Renal cortex interstitium (tissue), 11 donors: ENCODE measurements around the gene KMT5B. TPM values are rescaled to one million over a fixed set of nuclear protein-coding genes. Genes with fewer than 3 reads are reported as not detected.

ENCODE experiments used
- DNase-seq, 11 donors: peaks; one replicate each; pipeline ENCODE4 v3.0.0-alpha.2; 2013; ENCODE audit warnings: low read depth in 9 of 11, low spot score in 4 of 11; ENCODE audit errors: extremely low read depth in 1 of 11
- polyA plus RNA-seq, 3 donors: library from polyadenylated mRNA; unstranded; fragments of 120-200 nt; gene quantifications; one replicate each; pipeline ENCODE4 v1.2.1, GENCODE V29; 2013; ENCODE audit not compliant: insufficient read length in 3 of 3

Gene KMT5B
- polyA plus RNA-seq, 3 donors: 71.9 to 83.1 (median 80.5) TPM

- DNase-seq: no peak
Observed at GRCh38 chr11:68135161-68135560, 77.9 kb downstream of the KMT5B start.

DNA sequence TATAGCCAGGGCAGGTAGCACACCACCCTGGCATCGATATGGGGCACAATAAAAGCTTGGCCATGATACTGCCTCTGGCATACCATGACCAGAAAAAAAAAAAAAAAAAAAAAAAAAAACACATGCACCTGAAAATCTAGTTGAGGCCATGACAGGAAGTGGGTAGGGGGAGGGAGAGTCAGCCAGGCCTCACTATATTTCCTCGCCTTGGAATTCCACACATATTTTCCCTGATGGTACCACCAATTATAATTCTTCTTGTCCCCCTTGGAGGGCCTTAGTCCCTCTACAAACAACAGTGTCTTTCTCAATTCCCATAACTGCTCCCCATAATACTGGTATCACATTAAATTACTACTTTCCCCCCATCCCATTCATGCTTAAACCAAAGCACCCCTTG is 79.3 kb downstream of the KMT5B start:
- no peak for DNase-seq

DNA sequence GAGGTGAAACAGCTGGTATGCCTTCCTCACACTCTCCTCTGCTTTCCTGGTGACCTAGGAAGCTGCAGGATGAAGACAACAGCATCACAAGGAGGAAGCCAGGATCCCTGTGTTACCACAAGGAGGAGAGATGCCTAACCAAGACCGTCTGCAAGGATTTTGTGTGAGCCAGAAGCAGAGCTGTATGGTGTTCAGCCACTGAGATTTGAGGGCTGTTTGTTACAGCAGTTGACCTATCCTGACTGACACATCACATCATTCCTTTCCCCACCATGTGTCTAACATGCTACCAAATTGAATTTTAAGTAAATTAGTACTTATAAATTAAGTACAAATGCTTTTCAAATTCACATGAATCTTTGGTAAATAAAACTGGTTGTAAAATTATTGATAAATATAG is 83.0 kb downstream of the KMT5B start:
- DNase-seq: no peak

GRCh38 chr11:68128682-68129327 is 84.3 kb downstream of the KMT5B start:
- peak in 1 of 11 donors; percentile 47 for DNase-seq

GRCh38 chr11:68127714-68128681 is 85.1 kb downstream of the KMT5B start:
- peak; percentile 61 to 88 (median 79) for DNase-seq

- DNase-seq: no peak
Observed at GRCh38 chr11:68125164-68125563, 87.9 kb downstream of the KMT5B start.

- DNase-seq: no peak
Observed at GRCh38 chr11:68122936-68123539, 90.1 kb downstream of the KMT5B start.

DNA sequence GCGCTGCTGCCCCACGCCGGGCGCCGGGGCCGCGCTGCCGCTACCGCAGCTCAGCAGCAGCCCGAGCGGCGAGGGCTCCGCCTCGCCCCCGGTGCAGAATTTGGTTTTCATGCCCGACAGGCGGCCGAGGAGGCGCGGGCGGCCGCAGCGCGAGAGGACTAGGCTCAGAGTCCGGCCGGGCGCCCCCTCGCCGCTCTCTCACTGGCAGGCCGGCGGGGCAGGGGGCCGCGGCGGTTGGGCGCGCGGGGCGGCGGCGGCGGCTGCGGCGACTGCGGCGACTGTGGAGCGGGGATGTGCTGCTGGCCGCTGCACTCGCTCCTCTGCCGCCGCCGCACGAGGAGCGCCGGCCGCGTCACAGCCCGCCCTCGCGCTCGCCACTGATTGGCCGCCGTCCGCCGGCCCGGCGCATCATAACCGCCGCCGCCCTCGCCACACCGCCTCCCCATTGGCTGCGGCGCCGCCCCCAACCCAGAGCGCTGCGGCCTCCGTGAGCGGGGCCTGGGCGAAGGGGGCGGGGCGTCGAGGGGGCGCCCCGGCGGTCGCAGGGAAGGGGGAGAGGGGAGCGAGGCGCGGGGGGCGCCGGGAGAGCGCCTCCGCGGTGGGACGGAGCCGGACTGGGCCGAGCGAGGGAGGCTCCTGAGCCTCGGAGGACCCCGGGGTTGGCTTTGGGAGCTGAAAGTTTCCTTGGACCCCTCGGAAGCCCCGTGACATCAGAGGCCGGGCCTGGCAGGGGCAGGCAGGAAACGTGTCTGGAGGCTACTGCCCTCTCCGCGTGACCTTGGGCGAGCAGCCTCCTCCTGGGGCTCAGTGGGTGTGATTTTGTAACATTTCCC is 91.8 kb downstream of the KMT5B start, which contains the start of gene CHKA:
Gene CHKA, minus strand, starts transcription at position 322 of the 833 bp plus-strand sequence. Its CDS starts 211 bp downstream, at position 111.
- peak; percentile 79 to 95 (median 92) for DNase-seq

- peak in 2 of 11 donors; percentile 31 to 33 for DNase-seq
Observed at GRCh38 chr11:68120273-68121066, 92.6 kb downstream of the KMT5B start.

- no peak for DNase-seq
Observed at GRCh38 chr11:68118706-68119448, 94.2 kb downstream of the KMT5B start.

DNA sequence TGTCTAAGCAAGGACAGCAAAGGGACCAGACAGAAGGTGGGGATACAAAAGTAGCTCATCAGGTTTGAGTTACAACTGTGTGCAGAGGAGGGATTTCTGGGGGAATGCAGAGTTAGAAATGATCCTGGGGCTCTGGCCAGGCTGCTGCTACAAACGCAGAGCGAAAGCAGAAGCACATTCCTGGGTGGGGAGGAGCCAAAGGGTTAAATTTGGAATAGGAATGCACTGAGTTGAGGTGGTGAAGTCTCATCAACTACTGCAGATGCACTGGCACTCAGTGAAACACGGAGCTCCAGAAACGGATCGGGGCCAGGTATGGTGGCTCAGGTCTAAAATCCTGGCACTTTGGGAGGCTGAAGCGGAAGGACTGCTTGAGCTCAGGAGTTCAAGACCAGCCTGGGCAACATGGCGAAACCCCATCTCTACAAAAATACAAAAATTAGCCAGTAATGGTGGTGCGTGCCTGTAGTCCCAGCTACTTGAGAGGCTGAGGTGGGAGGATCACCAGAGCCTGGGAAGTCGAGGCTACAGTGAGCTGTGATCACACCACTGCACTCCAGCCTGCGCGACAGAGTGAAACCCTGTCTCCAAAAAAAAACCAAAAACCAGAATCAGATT is 95.1 kb downstream of the KMT5B start:
- no peak for DNase-seq

DNA sequence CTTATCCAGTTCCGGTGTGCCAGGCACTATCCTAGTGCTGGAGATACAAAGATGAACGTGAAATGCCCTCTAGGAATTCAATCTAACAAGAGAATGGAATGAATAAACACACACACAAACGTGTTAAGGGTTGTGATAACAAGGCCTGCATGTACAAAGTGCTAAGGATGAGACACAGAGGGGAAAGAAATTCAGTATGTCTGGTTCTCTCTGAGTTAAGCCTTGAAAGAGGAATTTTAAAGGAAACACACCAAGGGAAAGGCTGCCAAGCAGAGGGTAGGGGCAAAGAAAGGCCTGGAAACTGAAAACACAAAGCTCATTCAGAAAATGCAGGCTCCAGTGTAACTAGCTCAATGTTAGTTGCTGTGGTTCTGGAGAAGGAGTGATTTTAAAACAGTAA is 96.1 kb downstream of the KMT5B start:
- no peak for DNase-seq

- DNase-seq: no peak
Observed at GRCh38 chr11:68116126-68116525, 97.0 kb downstream of the KMT5B start.

GRCh38 chr11:68115285-68115684 is 97.8 kb downstream of the KMT5B start:
- DNase-seq: no peak

GRCh38 chr11:68113986-68114385 is 99.1 kb downstream of the KMT5B start:
- no peak for DNase-seq

DNA sequence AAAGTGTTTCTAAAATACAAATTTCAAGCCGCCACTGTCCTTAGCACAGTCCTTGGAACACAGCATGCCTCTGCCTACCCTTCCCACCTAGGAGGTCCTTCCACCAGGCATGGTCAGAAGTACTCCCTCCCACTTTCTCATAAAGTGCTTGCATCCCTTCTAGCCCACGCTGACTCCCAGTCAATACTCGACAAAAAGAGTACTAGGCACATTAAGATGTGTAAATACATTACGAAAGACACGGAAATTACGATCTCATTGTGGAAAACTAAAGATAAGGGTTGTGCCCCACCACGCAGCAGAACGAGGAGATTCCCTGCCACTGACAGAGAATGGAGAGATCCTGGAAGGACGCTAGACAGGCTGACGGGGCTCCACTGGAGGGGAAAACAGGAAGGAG is 105.4 kb downstream of the KMT5B start:
- no peak for DNase-seq
